HEK293 (cell line): Measurements from ENCODE around the gene MAP3K7CL.

Source experiments
- CTCF ChIP-seq: fragments of 450-650 bp; formaldehyde crosslinking; IDR thresholded peaks from 2 replicates; pipeline ENCODE4 v1.5.1; 2016; ENCODE audit warnings: missing biosample characterization, missing genetic modification characterization
- KLF10 ChIP-seq: fragments of 450-650 bp; IDR thresholded peaks from 2 replicates; pipeline ENCODE4 v1.5.1; 2018; ENCODE audit warnings: missing biosample characterization, mild to moderate bottlenecking, missing genetic modification characterization
- MYNN ChIP-seq: fragments of 450-650 bp; formaldehyde crosslinking; IDR thresholded peaks from 2 replicates; pipeline ENCODE4 v1.5.1; 2016; ENCODE audit warnings: missing biosample characterization, missing genetic modification characterization, borderline replicate concordance
- MZF1 ChIP-seq: fragments of 450-650 bp; formaldehyde crosslinking; IDR thresholded peaks from 2 replicates; pipeline ENCODE4 v1.5.1; 2017; ENCODE audit warnings: missing biosample characterization, missing genetic modification characterization, borderline replicate concordance
- OVOL3 ChIP-seq: fragments of 450-650 bp; formaldehyde crosslinking; IDR thresholded peaks from 2 replicates; pipeline ENCODE4 v1.5.1; 2016; ENCODE audit warnings: missing biosample characterization, missing genetic modification characterization
- REPIN1 ChIP-seq: fragments of 450-650 bp; formaldehyde crosslinking; IDR thresholded peaks from 2 replicates; pipeline ENCODE4 v1.5.1; 2017; ENCODE audit warnings: missing biosample characterization, missing genetic modification characterization, low read depth
- ZBTB17 ChIP-seq: fragments of 450-650 bp; formaldehyde crosslinking; IDR thresholded peaks from 2 replicates; pipeline ENCODE4 v1.5.1; 2016; ENCODE audit warnings: missing biosample characterization, missing genetic modification characterization
- ZFHX2 ChIP-seq: fragments of 450-650 bp; formaldehyde crosslinking; conservative IDR thresholded peaks from 2 replicates; pipeline ENCODE4 v1.5.1; 2016; ENCODE audit warnings: missing biosample characterization, missing genetic modification characterization
- ZFP41 ChIP-seq: fragments of 450-650 bp; formaldehyde crosslinking; IDR thresholded peaks from 2 replicates; pipeline ENCODE4 v1.5.1; 2016; ENCODE audit warnings: missing biosample characterization, missing genetic modification characterization, borderline replicate concordance
- ZNF112 ChIP-seq: fragments of 450-650 bp; formaldehyde crosslinking; IDR thresholded peaks from 2 replicates; pipeline ENCODE4 v1.5.0; 2017; ENCODE audit warnings: missing biosample characterization, missing genetic modification characterization
- ZNF114 ChIP-seq: fragments of 450-650 bp; formaldehyde crosslinking; IDR thresholded peaks from 2 replicates; pipeline ENCODE4 v1.5.0; 2017; ENCODE audit warnings: missing biosample characterization, missing genetic modification characterization
- ZNF239 ChIP-seq: fragments of 450-650 bp; formaldehyde crosslinking; IDR thresholded peaks from 2 replicates; pipeline ENCODE4 v1.5.1; 2016; ENCODE audit warnings: missing biosample characterization, missing genetic modification characterization
- ZNF280C ChIP-seq: fragments of 450-650 bp; formaldehyde crosslinking; IDR thresholded peaks from 2 replicates; pipeline ENCODE4 v1.5.1; 2016; ENCODE audit warnings: missing biosample characterization, missing genetic modification characterization
- ZNF362 ChIP-seq: fragments of 450-650 bp; formaldehyde crosslinking; IDR thresholded peaks from 2 replicates; pipeline ENCODE4 v1.5.1; 2016; ENCODE audit warnings: missing biosample characterization, missing genetic modification characterization
- ZNF366 ChIP-seq: fragments of 450-650 bp; formaldehyde crosslinking; conservative IDR thresholded peaks from 2 replicates; pipeline ENCODE4 v1.5.1; 2016; ENCODE audit warnings: missing biosample characterization, missing genetic modification characterization
- ZNF398 ChIP-seq: fragments of 450-650 bp; formaldehyde crosslinking; IDR thresholded peaks from 2 replicates; pipeline ENCODE4 v1.5.1; 2017; ENCODE audit warnings: missing biosample characterization, missing genetic modification characterization
- ZNF549 ChIP-seq: fragments of 450-650 bp; IDR thresholded peaks from 2 replicates; pipeline ENCODE4 v1.5.1; 2018; ENCODE audit warnings: missing biosample characterization, missing genetic modification characterization, mild to moderate bottlenecking, inconsistent platforms, moderate library complexity
- ZNF692 ChIP-seq: fragments of 450-650 bp; formaldehyde crosslinking; IDR thresholded peaks from 2 replicates; pipeline ENCODE4 v1.5.1; 2016; ENCODE audit warnings: missing biosample characterization, missing genetic modification characterization
- ZNF707 ChIP-seq: fragments of 450-650 bp; formaldehyde crosslinking; IDR thresholded peaks from 2 replicates; pipeline ENCODE4 v1.5.1; 2016; ENCODE audit warnings: missing biosample characterization, missing genetic modification characterization
- ZNF830 ChIP-seq: fragments of 450-650 bp; IDR thresholded peaks from 2 replicates; pipeline ENCODE4 v1.5.0; 2018; ENCODE audit warnings: missing biosample characterization, missing genetic modification characterization, low read depth, mild to moderate bottlenecking, moderate library complexity
- TF ChIP-seq, protein P1 (sequence below): IDR thresholded peaks from 2 replicates; pipeline ENCODE4 v1.6.1; 2011; ENCODE audit warnings: mild to moderate bottlenecking, low read depth, low read length, borderline replicate concordance
- TF ChIP-seq, protein P2 (sequence below): sonication (generic); formaldehyde crosslinking; IDR thresholded peaks from 2 replicates; pipeline ENCODE4 v1.8.1; 2022; ENCODE audit warnings: mild to moderate bottlenecking, moderate library complexity, missing genetic modification reagents
- TF ChIP-seq, protein P3 (sequence below): fragments of 450-650 bp; formaldehyde crosslinking; IDR thresholded peaks from 2 replicates; pipeline ENCODE4 v1.5.1; 2017; ENCODE audit warnings: missing biosample characterization, missing genetic modification characterization
- TF ChIP-seq, protein P4 (sequence below): fragments of 450-650 bp; formaldehyde crosslinking; IDR thresholded peaks from 2 replicates; pipeline ENCODE4 v1.5.1; 2016; ENCODE audit warnings: missing biosample characterization, missing genetic modification characterization, low read depth

Gene MAP3K7CL

GRCh38 chr21:29175408-29176134, 45.1 kb downstream of the MAP3K7CL start (continued):
- TF ChIP-seq ZNF549 (no peak), MYNN (tag by site-specific recombination) (no peak), ZBTB17 (tag by site-specific recombination) (0 out of 2 replicates have a peak, but pooled peaks have one; percentile 9), ZNF112 (tag by site-specific recombination) (no peak), ZNF692 (tag by site-specific recombination) (0 out of 2 replicates have a peak, but pooled peaks have one; percentile 48), ZNF707 (no peak), CTCF (no peak), OVOL3 (no peak), ZNF366 (tag by site-specific recombination) (peak; percentile 67), ZFP41 (tag by site-specific recombination) (no peak), REPIN1 (tag by site-specific recombination) (no peak), KLF10 (tag by site-specific recombination) (no peak), ZNF280C (tag by site-specific recombination) (no peak), ZFHX2 (no peak), ZNF114 (no peak), ZNF362 (no peak), MZF1 (no peak), ZNF239 (tag by site-specific recombination) (no peak), ZNF398 (tag by site-specific recombination) (peak; percentile 49; the same call in 1 of the 2 replicates), ZNF830 (no peak)
- TF ChIP-seq, protein P1, sequence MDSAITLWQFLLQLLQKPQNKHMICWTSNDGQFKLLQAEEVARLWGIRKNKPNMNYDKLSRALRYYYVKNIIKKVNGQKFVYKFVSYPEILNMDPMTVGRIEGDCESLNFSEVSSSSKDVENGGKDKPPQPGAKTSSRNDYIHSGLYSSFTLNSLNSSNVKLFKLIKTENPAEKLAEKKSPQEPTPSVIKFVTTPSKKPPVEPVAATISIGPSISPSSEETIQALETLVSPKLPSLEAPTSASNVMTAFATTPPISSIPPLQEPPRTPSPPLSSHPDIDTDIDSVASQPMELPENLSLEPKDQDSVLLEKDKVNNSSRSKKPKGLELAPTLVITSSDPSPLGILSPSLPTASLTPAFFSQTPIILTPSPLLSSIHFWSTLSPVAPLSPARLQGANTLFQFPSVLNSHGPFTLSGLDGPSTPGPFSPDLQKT: no peak
- TF ChIP-seq, protein P2, sequence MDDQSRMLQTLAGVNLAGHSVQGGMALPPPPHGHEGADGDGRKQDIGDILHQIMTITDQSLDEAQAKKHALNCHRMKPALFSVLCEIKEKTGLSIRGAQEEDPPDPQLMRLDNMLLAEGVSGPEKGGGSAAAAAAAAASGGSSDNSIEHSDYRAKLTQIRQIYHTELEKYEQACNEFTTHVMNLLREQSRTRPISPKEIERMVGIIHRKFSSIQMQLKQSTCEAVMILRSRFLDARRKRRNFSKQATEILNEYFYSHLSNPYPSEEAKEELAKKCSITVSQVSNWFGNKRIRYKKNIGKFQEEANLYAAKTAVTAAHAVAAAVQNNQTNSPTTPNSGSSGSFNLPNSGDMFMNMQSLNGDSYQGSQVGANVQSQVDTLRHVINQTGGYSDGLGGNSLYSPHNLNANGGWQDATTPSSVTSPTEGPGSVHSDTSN: no peak
- TF ChIP-seq, protein P3, sequence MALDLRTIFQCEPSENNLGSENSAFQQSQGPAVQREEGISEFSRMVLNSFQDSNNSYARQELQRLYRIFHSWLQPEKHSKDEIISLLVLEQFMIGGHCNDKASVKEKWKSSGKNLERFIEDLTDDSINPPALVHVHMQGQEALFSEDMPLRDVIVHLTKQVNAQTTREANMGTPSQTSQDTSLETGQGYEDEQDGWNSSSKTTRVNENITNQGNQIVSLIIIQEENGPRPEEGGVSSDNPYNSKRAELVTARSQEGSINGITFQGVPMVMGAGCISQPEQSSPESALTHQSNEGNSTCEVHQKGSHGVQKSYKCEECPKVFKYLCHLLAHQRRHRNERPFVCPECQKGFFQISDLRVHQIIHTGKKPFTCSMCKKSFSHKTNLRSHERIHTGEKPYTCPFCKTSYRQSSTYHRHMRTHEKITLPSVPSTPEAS: no peak
- TF ChIP-seq, protein P4, sequence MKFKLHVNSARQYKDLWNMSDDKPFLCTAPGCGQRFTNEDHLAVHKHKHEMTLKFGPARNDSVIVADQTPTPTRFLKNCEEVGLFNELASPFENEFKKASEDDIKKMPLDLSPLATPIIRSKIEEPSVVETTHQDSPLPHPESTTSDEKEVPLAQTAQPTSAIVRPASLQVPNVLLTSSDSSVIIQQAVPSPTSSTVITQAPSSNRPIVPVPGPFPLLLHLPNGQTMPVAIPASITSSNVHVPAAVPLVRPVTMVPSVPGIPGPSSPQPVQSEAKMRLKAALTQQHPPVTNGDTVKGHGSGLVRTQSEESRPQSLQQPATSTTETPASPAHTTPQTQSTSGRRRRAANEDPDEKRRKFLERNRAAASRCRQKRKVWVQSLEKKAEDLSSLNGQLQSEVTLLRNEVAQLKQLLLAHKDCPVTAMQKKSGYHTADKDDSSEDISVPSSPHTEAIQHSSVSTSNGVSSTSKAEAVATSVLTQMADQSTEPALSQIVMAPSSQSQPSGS: 0 out of 2 replicates have a peak, but pooled peaks have one; percentile 14
